Aorta (tissue), 5 donors: Measurements from ENCODE around the gene RNPEPL1. TPM values are rescaled to one million over a fixed set of nuclear protein-coding genes. Genes with fewer than 3 reads are reported as not detected.

ENCODE experiments used
- ATAC-seq: fragments of 200-7000 bp; cut with Tn5 transposase; one replicate; pipeline ENCODE4 v1.9.1; 2022; ENCODE audit warnings: moderate library complexity; ENCODE audit not compliant: low FRiP score
- DNase-seq, 2 donors: peaks; one replicate each; pipeline ENCODE4 v3.0.0-alpha.2; 2020
- H3K27ac ChIP-seq, 2 donors: one replicate each; pipeline ENCODE4 v1.5.1; 2013; ENCODE audit warnings: low read length in 2 of 2, mild to moderate bottlenecking in 2 of 2, moderate library complexity in 2 of 2, control low read depth in 1 of 2, inconsistent platforms in 1 of 2, low read depth in 1 of 2
- H3K27me3 ChIP-seq, 2 donors: one replicate each; pipeline ENCODE4 v1.6.1; 2013; ENCODE audit warnings: control low read depth in 1 of 2, low read length in 1 of 2, mild to moderate bottlenecking in 1 of 2, moderate library complexity in 1 of 2; ENCODE audit not compliant: insufficient read depth in 2 of 2, control insufficient read depth in 1 of 2
- H3K36me3 ChIP-seq, 2 donors: one replicate each; pipeline ENCODE4 v1.6.1; 2013; ENCODE audit warnings: control low read depth in 1 of 2, low read length in 1 of 2, mild to moderate bottlenecking in 1 of 2; ENCODE audit not compliant: insufficient read depth in 2 of 2, control insufficient read depth in 1 of 2
- H3K4me1 ChIP-seq, 2 donors: one replicate each; pipeline ENCODE4 v1.6.1; 2013; ENCODE audit warnings: low read length in 2 of 2, control low read depth in 1 of 2, mild to moderate bottlenecking in 1 of 2, moderate library complexity in 1 of 2; ENCODE audit not compliant: insufficient read depth in 2 of 2, control insufficient read depth in 1 of 2
- H3K4me3 ChIP-seq, 2 donors: one replicate each; pipeline ENCODE4 v1.5.1; 2013; ENCODE audit warnings: low read length in 2 of 2, control low read depth in 1 of 2, mild to moderate bottlenecking in 1 of 2
- H3K9me3 ChIP-seq: one replicate; pipeline ENCODE4 v1.6.1; 2013; ENCODE audit warnings: mild to moderate bottlenecking, low read length; ENCODE audit not compliant: control insufficient read depth
- WGBS, 2 donors: extraction: QIAGEN DNeasy Blood & Tissue Kit; methylation state at CpG; one replicate each; pipeline ENCODE4 v1.1.7; 2013; 5-methylcytosine and 5-hydroxymethylcytosine counted together
- intact Hi-C, 2 donors: fragments of 100-400 bp; cut with DNase I; formaldehyde crosslinking; loops; one replicate each; pipeline versions ENCODE4 v1.14.2 to v1.15.0; 2022
- polyA plus RNA-seq, 2 donors: library from polyadenylated mRNA; stranded (reverse); fragments of 200-250 nt; gene quantifications; one replicate each; pipeline ENCODE4 v1.2.3, GENCODE V29; 2013
- total RNA-seq, 2 donors: library from RNA; stranded (reverse); fragmentation: NEBNext Ultra II Directional; extraction: Animal tissue kit (Norgen Biotek cat#: 25700); gene quantifications; one replicate each; pipeline ENCODE4 v1.2.1, GENCODE V29; 2021
- donor health status: healthy with polysubstance abuse.
- donor health status: Bipolar disorder and iron deficiency.
- donor health status: DM: no; HTN: no; CAD: no.
- donor health status: DM: no; HTN: no; CAD: no.
- donor health status: DM: yes; HTN: yes; CAD: no.

Gene RNPEPL1
- total and polyA plus RNA-seq, 4 donors = 42.9 to 108 (median 47.6) TPM

DNA sequence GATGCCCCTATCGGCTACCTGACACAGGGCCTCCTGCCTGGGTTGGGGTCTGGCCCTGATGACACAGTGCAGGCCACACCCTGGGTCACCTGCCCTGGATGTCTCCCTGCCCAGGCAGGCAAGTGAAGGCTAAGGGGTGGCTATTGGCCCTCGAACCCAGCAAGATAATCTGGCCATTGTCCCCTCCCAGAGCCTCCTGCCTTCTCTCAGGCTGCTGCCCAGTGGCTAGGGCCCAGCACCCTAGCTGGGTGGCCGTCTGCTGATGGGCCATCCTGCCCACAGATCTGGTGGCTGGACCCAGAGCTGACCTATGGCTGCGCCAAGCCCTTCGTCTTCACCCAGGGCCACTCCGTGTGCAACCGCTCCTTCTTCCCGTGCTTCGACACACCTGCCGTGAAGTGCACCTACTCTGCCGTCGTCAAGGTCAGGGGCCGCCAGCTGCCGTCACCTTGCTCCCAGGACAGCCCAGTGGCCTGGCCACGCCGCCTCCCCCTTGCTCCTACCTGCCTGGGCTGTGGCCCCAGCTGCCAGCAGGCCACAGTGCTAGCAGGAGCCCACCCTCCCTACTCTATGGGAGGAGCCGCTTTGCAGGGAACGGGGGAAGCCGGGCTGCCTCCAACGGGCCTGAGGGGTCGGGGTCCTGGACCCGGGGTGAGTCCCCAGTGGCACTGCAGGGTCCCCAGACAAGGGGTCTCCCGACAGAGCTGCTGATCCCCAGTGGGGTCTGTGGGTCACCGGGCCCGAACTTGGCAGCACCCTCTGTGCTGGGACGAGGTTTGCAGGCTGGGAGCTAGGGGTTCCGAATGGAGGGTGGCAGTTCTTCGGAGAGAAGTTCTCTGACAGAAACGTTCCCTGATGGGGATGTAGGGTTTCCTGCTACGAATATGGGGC, 4.1 kb downstream of the RNPEPL1 start:
- Histone ChIP-seq H3K27ac (no peak overlapping the region), H3K27me3 (no peaks in the 10 kb centered on the region), H3K36me3 (peaks cover 0 to 2% of the 10 kb centered on the region in 2 donors), H3K4me1 (no peaks in the 10 kb centered on the region), H3K4me3 (no peak overlapping the region), H3K9me3 (no peaks in the 10 kb centered on the region)
- DNase-seq (peak; percentile 42 to 77), ATAC-seq (no peak)
- intact Hi-C loops = no loop called here
- WGBS, 2 donors = 87 to 88% methylated on average over 30 of the region's 30 CpGs

GRCh38 chr2:240573071-240573515, 4.8 kb downstream of the RNPEPL1 start:
- H3K9me3 ChIP-seq = no peaks in the 10 kb centered on the region
- intact Hi-C loops = no loop called here
- DNase-seq (peak; percentile 41 to 72), ATAC-seq (no peak)
- H3K27ac ChIP-seq = no peak overlapping the region
- H3K36me3 ChIP-seq = peaks cover 0 to 2% of the 10 kb centered on the region in 2 donors
- H3K4me3 ChIP-seq = no peak overlapping the region
- H3K27me3 ChIP-seq = no peaks in the 10 kb centered on the region
- H3K4me1 ChIP-seq = no peaks in the 10 kb centered on the region
- 88 to 89% methylated on average over 18 to 20 of the region's 20 CpGs for WGBS, 2 donors

DNA sequence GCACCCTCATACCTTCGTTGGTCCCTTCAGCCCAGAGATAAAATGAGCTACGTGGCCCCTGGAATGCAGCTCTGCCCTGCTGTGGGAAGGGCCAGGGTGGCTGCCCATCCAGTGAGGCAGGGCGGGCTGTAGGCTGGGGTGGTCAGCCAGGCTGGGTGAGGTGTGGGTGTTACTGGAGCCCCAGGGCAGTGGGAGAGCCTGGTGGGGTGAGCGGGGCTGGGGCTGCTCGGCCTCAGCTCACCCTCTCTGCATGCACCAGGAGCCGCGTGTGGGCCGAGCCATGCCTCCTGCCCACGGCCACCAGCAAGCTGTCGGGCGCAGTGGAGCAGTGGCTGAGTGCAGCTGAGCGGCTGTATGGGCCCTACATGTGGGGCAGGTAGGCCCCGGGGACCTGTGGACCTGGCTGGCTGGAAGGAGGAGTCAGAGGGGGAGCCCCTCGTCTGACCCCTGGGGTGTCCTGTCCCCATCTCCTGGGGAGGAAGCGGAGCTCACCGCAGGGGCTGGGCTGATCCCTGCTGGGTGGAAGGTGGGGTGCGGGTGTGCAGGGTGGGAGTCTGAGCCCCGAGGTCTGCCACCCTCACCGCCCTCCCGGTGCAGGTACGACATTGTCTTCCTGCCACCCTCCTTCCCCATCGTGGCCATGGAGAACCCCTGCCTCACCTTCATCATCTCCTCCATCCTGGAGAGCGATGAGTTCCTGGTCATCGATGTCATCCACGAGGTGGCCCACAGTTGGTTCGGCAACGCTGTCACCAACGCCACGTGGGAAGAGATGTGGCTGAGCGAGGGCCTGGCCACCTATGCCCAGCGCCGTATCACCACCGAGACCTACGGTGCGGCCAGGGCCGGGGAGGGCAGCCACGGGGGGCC, 5.5 kb downstream of the RNPEPL1 start:
- Histone ChIP-seq H3K4me1 (no peaks in the 10 kb centered on the region), H3K9me3 (no peaks in the 10 kb centered on the region), H3K4me3 (no peak overlapping the region), H3K36me3 (peaks cover 0 to 2% of the 10 kb centered on the region in 2 donors), H3K27ac (no peak overlapping the region), H3K27me3 (no peaks in the 10 kb centered on the region)
- peak; percentile 42 to 63 for DNase-seq
- whole genome bisulfite sequencing, 2 donors = 88% methylated on average over 37 of the region's 37 CpGs
- intact Hi-C loops = no loop called here
- ATAC-seq = no peak

- Histone ChIP-seq H3K9me3 (no peaks in the 10 kb centered on the region), H3K36me3 (peaks cover 0 to 2% of the 10 kb centered on the region in 2 donors), H3K27me3 (no peaks in the 10 kb centered on the region), H3K27ac (no peak overlapping the region), H3K4me1 (no peaks in the 10 kb centered on the region), H3K4me3 (no peak overlapping the region)
- ATAC-seq (no peak), DNase-seq (peak; percentile 43 to 74)
- WGBS, 2 donors = 82 to 83% methylated on average over 20 to 21 of the region's 21 CpGs
- intact Hi-C loops = no loop called here
Measured at GRCh38 chr2:240574386-240575100, 6.3 kb downstream of the RNPEPL1 start.

GRCh38 chr2:240575101-240575965, 7.0 kb downstream of the RNPEPL1 start:
- Histone ChIP-seq H3K27me3 (no peaks in the 10 kb centered on the region), H3K4me1 (no peaks in the 10 kb centered on the region), H3K36me3 (peaks cover 0 to 2% of the 10 kb centered on the region in 2 donors), H3K4me3 (no peak overlapping the region), H3K9me3 (no peaks in the 10 kb centered on the region), H3K27ac (no peak overlapping the region)
- 76 to 77% methylated on average over 23 of the region's 23 CpGs for WGBS, 2 donors
- intact Hi-C loops = no loop called here
- ATAC-seq (no peak), DNase-seq (peak; percentile 30 to 55)

- H3K4me1 ChIP-seq = no peaks in the 10 kb centered on the region
Measured at GRCh38 chr2:240576036-240576435, 7.8 kb downstream of the RNPEPL1 start.

GRCh38 chr2:240576436-240577205, 8.3 kb downstream of the RNPEPL1 start:
- no peaks in the 10 kb centered on the region for H3K27me3 ChIP-seq
- peaks cover 0 to 2% of the 10 kb centered on the region in 2 donors for H3K36me3 ChIP-seq
- no peaks in the 10 kb centered on the region for H3K4me1 ChIP-seq
- no peak overlapping the region for H3K27ac ChIP-seq
- WGBS, 2 donors = 91 to 92% methylated on average over 30 to 32 of the region's 32 CpGs
- DNase-seq (peak in 1 of 2 donors; percentile 42), ATAC-seq (no peak)
- no peaks in the 10 kb centered on the region for H3K9me3 ChIP-seq
- H3K4me3 ChIP-seq = no peak overlapping the region
- intact Hi-C loops = no loop called here

More at GRCh38 chr2:240576036-240576435, 7.8 kb downstream of the RNPEPL1 start:
- Histone ChIP-seq H3K36me3 (peaks cover 0 to 2% of the 10 kb centered on the region in 2 donors), H3K27ac (no peak overlapping the region), H3K4me3 (no peak overlapping the region), H3K9me3 (no peaks in the 10 kb centered on the region), H3K27me3 (no peaks in the 10 kb centered on the region)
- no peak for ATAC-seq
- intact Hi-C loops = no loop called here
- WGBS, 2 donors = 73 to 78% methylated on average over 6 of the region's 6 CpGs
- no peak for DNase-seq
